Neural cell (in vitro differentiated cells): ENCODE measurements around the gene FAM151B.

Source experiments
- CTCF ChIP-seq: fragments of 450-650 bp; IDR thresholded peaks from 2 replicates; pipeline ENCODE4 v1.5.1; 2014; ENCODE audit warnings: antibody characterized with exemption, mild to moderate bottlenecking, moderate library complexity; ENCODE audit not compliant: poor library complexity, severe bottlenecking
- EP300 ChIP-seq: fragments of 450-650 bp; conservative IDR thresholded peaks from 2 replicates; pipeline ENCODE4 v1.6.1; 2014; ENCODE audit warnings: antibody characterized with exemption, mild to moderate bottlenecking, moderate library complexity; ENCODE audit not compliant: poor library complexity, severe bottlenecking
- EZH2 ChIP-seq: fragments of 200-600, 300-800 bp; shearing (Covaris generic), sonication (generic); IDR thresholded peaks from 2 replicates; pipeline ENCODE4 v1.6.1; 2014; ENCODE audit warnings: antibody characterized with exemption, low read length, borderline replicate concordance, mild to moderate bottlenecking; ENCODE audit not compliant: insufficient read depth, poor library complexity, severe bottlenecking
- MXI1 ChIP-seq: fragments of 450-650 bp; conservative IDR thresholded peaks from 2 replicates; pipeline ENCODE4 v1.6.1; 2014; ENCODE audit warnings: antibody characterized with exemption, mild to moderate bottlenecking; ENCODE audit not compliant: poor library complexity, severe bottlenecking
- POLR2AphosphoS5 ChIP-seq: IDR thresholded peaks from 2 replicates; pipeline ENCODE4 v1.6.1; 2012
- RAD21 ChIP-seq: fragments of 450-650 bp; conservative IDR thresholded peaks from 2 replicates; pipeline ENCODE4 v1.6.1; 2014; ENCODE audit warnings: antibody characterized with exemption, mild to moderate bottlenecking, moderate library complexity
- REST ChIP-seq: IDR thresholded peaks from 2 replicates; pipeline ENCODE4 v1.6.1; 2012; ENCODE audit warnings: borderline replicate concordance
- SMC3 ChIP-seq: fragments of 450-650 bp; conservative IDR thresholded peaks from 2 replicates; pipeline ENCODE4 v1.6.1; 2014; ENCODE audit warnings: antibody characterized with exemption, mild to moderate bottlenecking, moderate library complexity; ENCODE audit not compliant: poor library complexity

GRCh38 chr5:80453366-80453765 is 34.5 kb upstream of the FAM151B start:
- TF ChIP-seq CTCF = no peak
- TF ChIP-seq EP300 = no peak
- no peak for TF ChIP-seq POLR2AphosphoS5
- no peak for TF ChIP-seq EZH2
- no peak for TF ChIP-seq MXI1
- no peak for TF ChIP-seq REST
- TF ChIP-seq RAD21 = no peak
- no peak for TF ChIP-seq SMC3
